ENCODE measurements around the gene OVCH2.

GRCh38 chr11:7706377-7706776 is at the start of gene OVCH2:
- TF ChIP-seq CTCF (conservative IDR thresholded peaks at IDR 0.05 in 1 of 2, IDR thresholded peaks at IDR 0.05 in 1 of 2; ENCODE audit: low read depth in 1 of 2, low read length in 2 of 2) (no peak), EZH2 (IDR thresholded peaks at IDR 0.05; ENCODE audit: low read length, missing control alignments) (no peak)

Measured in fibroblast of lung (primary cell).